CD4-positive, alpha-beta T cell (primary cell): Measurements from ENCODE around the gene SLC50A1. TPM values are rescaled to one million over a fixed set of nuclear protein-coding genes. Genes with fewer than 3 reads are reported as not detected.

ENCODE experiments used
- ATAC-seq: fragments of 200-7000 bp; cut with Tn5 transposase; one replicate; pipeline ENCODE4 v1.10.0; 2022; ENCODE audit warnings: mild to moderate bottlenecking; ENCODE audit not compliant: poor library complexity
- CTCF ChIA-PET: fragments of 350-600 bp; sonication (Branson Sonifier 250); formaldehyde crosslinking; loops from one replicate; lab custom pipeline; 2021; ENCODE audit warnings: antibody characterized with exemption, inconsistent platforms; lab: Charles Lee
- POLR2A ChIA-PET: fragments of 350-600 bp; sonication (Branson Sonifier 250); formaldehyde crosslinking; loops from one replicate; lab custom pipeline; 2021; ENCODE audit warnings: antibody characterized with exemption, inconsistent platforms; lab: Charles Lee
- DNase-seq, 14 experiments: peaks; one replicate each; pipeline ENCODE4 v3.0.0-alpha.2; 2013 to 2020; ENCODE audit warnings: mixed read lengths in 2 of 14
- H3K27ac ChIP-seq, 2 donors: one replicate each; pipeline versions ENCODE4 v1.5.1 to v1.7.0; 2013; ENCODE audit warnings: low read length in 2 of 2, low read depth in 1 of 2, mild to moderate bottlenecking in 1 of 2
- H3K27me3 ChIP-seq, 2 experiments: 1 replicate in 1 of 2; 2 replicates in 1 of 2; pipeline versions ENCODE4 v1.6.1 to v1.7.0; 2013; ENCODE audit warnings: low read length in 2 of 2, control low read depth in 1 of 2, mild to moderate bottlenecking in 1 of 2, moderate library complexity in 1 of 2; ENCODE audit not compliant: insufficient read depth in 2 of 2, control insufficient read depth in 1 of 2
- H3K36me3 ChIP-seq: one replicate; pipeline ENCODE4 v1.6.1; 2013; ENCODE audit warnings: low read length, control low read depth; ENCODE audit not compliant: insufficient read depth
- H3K4me1 ChIP-seq: one replicate; pipeline ENCODE4 v1.6.1; 2013; ENCODE audit warnings: low read length, control low read depth; ENCODE audit not compliant: insufficient read depth
- H3K4me3 ChIP-seq: one replicate; pipeline ENCODE4 v1.5.1; 2013; ENCODE audit warnings: mild to moderate bottlenecking, low read length, moderate library complexity
- H3K9me3 ChIP-seq, 2 experiments: 1 replicate in 1 of 2; 2 replicates in 1 of 2; pipeline versions ENCODE4 v1.6.1 to v1.7.0; 2013; ENCODE audit warnings: low read length in 2 of 2, mild to moderate bottlenecking in 2 of 2, control low read depth in 1 of 2, moderate library complexity in 1 of 2; ENCODE audit not compliant: control insufficient read depth in 1 of 2, insufficient read depth in 1 of 2
- H3K27ac Mint-ChIP-seq: one replicate; pipeline ENCODE4 v1.8.0; 2020; ENCODE audit warnings: mixed read lengths
- H3K27me3 Mint-ChIP-seq: one replicate; pipeline ENCODE4 v1.8.0; 2021; ENCODE audit warnings: mixed read lengths
- H3K36me3 Mint-ChIP-seq: one replicate; pipeline ENCODE4 v1.8.0; 2021; ENCODE audit warnings: low read depth, mixed read lengths
- H3K4me1 Mint-ChIP-seq: one replicate; pipeline ENCODE4 v1.8.0; 2021; ENCODE audit warnings: low read depth, mixed read lengths
- H3K4me3 Mint-ChIP-seq: one replicate; pipeline ENCODE4 v1.8.0; 2020; ENCODE audit warnings: mild to moderate bottlenecking, mixed read lengths
- H3K9me3 Mint-ChIP-seq: one replicate; pipeline ENCODE4 v1.8.0; 2020; ENCODE audit warnings: mixed read lengths
- CTCF ChIP-seq: fragments of 200-600 bp; IDR thresholded peaks from one replicate; pipeline ENCODE4 v1.8.0; 2022; ENCODE audit warnings: antibody characterized with exemption, mild to moderate bottlenecking
- intact Hi-C, 2 experiments: fragments of 100-400 bp; cut with DNase I in 1 of 2; cut with micrococcal nuclease in 1 of 2; formaldehyde crosslinking; loops; one replicate each; pipeline versions ENCODE4 v1.15.1 to v1.9.0; 2023 to 2025; cut with DNase I, micrococcal nuclease
- total RNA-seq, 174 experiments: library from RNA in 2 of 174; stranded (reverse) in 2 of 174; gene quantifications; one replicate each; pipeline ENCODE4 v1.2.3 and lab custom pipeline; 2021 to 2026

The SLC50A1 gene
- total RNA-seq, 2 experiments from 2014 or later: 10.2 to 12.5 TPM

GRCh38 chr1:155127105-155127966 lies 8.3 kb upstream of the SLC50A1 start, which contains the start of gene EFNA1:
TSS of gene EFNA1 (plus strand) at chr1:155127876. CDS start at chr1:155127978, 102 bp downstream.
- no peaks in the 10 kb centered on the region for H3K9me3 Mint-ChIP-seq
- POLR2A ChIA-PET: interaction anchor here (1.1 to 1.9 kb wide), 2 partner anchors 8 to 66 kb away, joined by 3 to 10 read pairs; partner anchors contain the start of gene SLC50A1

DNA sequence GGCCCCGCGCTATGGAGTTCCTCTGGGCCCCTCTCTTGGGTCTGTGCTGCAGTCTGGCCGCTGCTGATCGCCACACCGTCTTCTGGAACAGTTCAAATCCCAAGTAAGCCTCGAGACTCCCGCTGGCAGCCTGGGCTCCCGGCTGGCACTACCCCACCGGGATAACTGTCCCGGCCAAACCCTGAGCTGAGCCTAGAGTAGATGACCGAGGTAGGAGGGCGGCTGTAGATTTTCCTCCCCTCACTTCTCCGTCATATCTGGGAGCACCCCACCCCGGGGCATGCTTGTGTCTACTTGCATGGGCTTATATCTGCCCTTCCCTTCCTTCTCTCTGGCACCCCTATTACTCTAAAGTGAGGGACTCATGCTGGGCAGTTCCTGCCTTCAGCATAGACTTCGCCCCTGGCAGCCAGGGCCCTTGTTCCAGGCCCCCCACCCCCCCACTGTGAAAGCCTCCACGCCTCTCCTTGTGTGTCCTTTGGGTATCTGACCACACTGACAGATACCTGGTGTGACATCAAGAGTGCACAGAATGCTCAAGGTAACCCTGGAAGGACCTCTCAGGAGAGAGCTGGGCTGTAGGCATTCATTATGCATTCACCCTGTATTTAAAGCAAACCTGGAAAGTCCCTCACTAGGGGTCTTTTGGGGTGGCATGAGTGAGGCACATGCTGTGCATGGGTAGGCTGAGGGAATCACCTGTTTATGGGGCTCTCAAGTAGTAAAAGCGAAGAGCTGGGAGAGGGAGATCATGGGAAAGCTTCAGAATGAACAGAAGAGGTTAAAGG lies 7.5 kb upstream of the SLC50A1 start:
- peaks cover 41% of the 10 kb centered on the region for H3K4me1 ChIP-seq
- Mint-ChIP-seq H3K27ac (peak overlapping the region; percentile 82), H3K9me3 (no peaks in the 10 kb centered on the region), H3K4me3 (peak overlapping the region; percentile 81), H3K36me3 (peaks cover 16% of the 10 kb centered on the region), H3K27me3 (peaks cover 29% of the 10 kb centered on the region), H3K4me1 (peaks cover 38% of the 10 kb centered on the region)
- ChIA-PET CTCF (no interaction called here), POLR2A (interaction anchor here (0.6 to 1.9 kb wide), 4 partner anchors 40 to 65 kb away, joined by 3 to 9 read pairs (median 4); partner anchors contain the start of gene KRTCAP2)
- peaks cover 7 to 15% of the 10 kb centered on the region in 2 experiments for H3K27me3 ChIP-seq
- peak in 2 of 14 experiments; percentile 34 to 37 for DNase-seq
- H3K27ac ChIP-seq: no peak overlapping the region
- no peak for TF ChIP-seq CTCF
- intact Hi-C loops: loop anchor here (5.0 kb wide), 2 partner anchors 36 to 39 kb away; no protein-coding TSS in a partner anchor
- H3K36me3 ChIP-seq: no peaks in the 10 kb centered on the region
- no peak for ATAC-seq
- peak overlapping the region; percentile 59 for H3K4me3 ChIP-seq
- no peaks in the 10 kb centered on the region for H3K9me3 ChIP-seq

More at GRCh38 chr1:155127105-155127966, 8.3 kb upstream of the SLC50A1 start, which contains the start of gene EFNA1:
- DNase-seq (peak in 10 of 14 experiments; percentile 18 to 62 (median 46)), ATAC-seq (peak; percentile 32)
- Mint-ChIP-seq H3K4me1 (peaks cover 38% of the 10 kb centered on the region), H3K27ac (peak within 1 kb of the TSS; percentile 82), H3K36me3 (peaks cover 14% of the 10 kb centered on the region), H3K27me3 (peaks cover 29% of the 10 kb centered on the region), H3K4me3 (peak within 1 kb of the TSS; percentile 82)
- CTCF ChIA-PET: interaction anchor here (1.2 kb wide), 1 partner anchor 36 kb away, joined by 5 read pairs; no protein-coding TSS in a partner anchor
- H3K4me1 ChIP-seq: peaks cover 41% of the 10 kb centered on the region
- no peak within 1 kb of the TSS for H3K27ac ChIP-seq
- no peak for TF ChIP-seq CTCF
- H3K4me3 ChIP-seq: peak within 1 kb of the TSS; percentile 59
- H3K36me3 ChIP-seq: no peaks in the 10 kb centered on the region
- intact Hi-C loops: loop anchor here (5.0 kb wide), 2 partner anchors 35 to 40 kb away; no protein-coding TSS in a partner anchor
- H3K27me3 ChIP-seq: peaks cover 7 to 15% of the 10 kb centered on the region in 2 experiments
- no peaks in the 10 kb centered on the region for H3K9me3 ChIP-seq
